Left kidney (tissue), 8 donors: ENCODE data around the gene MAP3K1. TPM values are rescaled to one million over a fixed set of nuclear protein-coding genes. Genes with fewer than 3 reads are reported as not detected.
"Not testable (repeated sequence)": the region's sequence is repeated elsewhere in the genome, so short reads cannot be mapped to it uniquely, and the experiment has no call there.

Experiments
- DNase-seq: peaks from one replicate; pipeline ENCODE4 v3.0.0-alpha.2; 2013
- long read RNA-seq, 8 donors: transcript quantifications; one replicate each; lab custom pipeline, GENCODE V29; 2026
- polyA plus RNA-seq: library from polyadenylated mRNA; unstranded; fragments of 120-200 nt; gene quantifications from one replicate; pipeline ENCODE4 v1.2.1, GENCODE V29; 2013; ENCODE audit not compliant: insufficient read length

The MAP3K1 gene
- 103 TPM for polyA plus RNA-seq
- long read RNA-seq, donor 1, partial matches to known transcripts, result 22 of 22 reads
- long read RNA-seq, donor 1, other reads (novel, unspliced or antisense), result 0 of 22 reads
- long read RNA-seq, donor 2, full-length matches to known transcripts, result 3 of 9 reads
- long read RNA-seq, donor 2, partial matches to known transcripts, result 6 of 9 reads
- long read RNA-seq, donor 2, other reads (novel, unspliced or antisense), result 0 of 9 reads
- long read RNA-seq, donor 3, partial matches to known transcripts, result 17 of 17 reads
- long read RNA-seq, donor 3, other reads (novel, unspliced or antisense), result 0 of 17 reads
- long read RNA-seq, donor 4, result 0 reads
- long read RNA-seq, donor 5, partial matches to known transcripts, result 58 of 58 reads
- long read RNA-seq, donor 5, other reads (novel, unspliced or antisense), result 0 of 58 reads
- long read RNA-seq, donor 6, full-length matches to known transcripts, result 5 of 17 reads
- long read RNA-seq, donor 6, partial matches to known transcripts, result 12 of 17 reads
- long read RNA-seq, donor 6, other reads (novel, unspliced or antisense), result 0 of 17 reads
- long read RNA-seq, donor 7, full-length matches to known transcripts, result 2 of 16 reads
- long read RNA-seq, donor 7, partial matches to known transcripts, result 14 of 16 reads
- long read RNA-seq, donor 7, other reads (novel, unspliced or antisense), result 0 of 16 reads
- long read RNA-seq, donor 8, full-length matches to known transcripts, result 2 of 8 reads
- long read RNA-seq, donor 8, partial matches to known transcripts, result 6 of 8 reads
- long read RNA-seq, donor 8, other reads (novel, unspliced or antisense), result 0 of 8 reads

GRCh38 chr5:56814963-56815657, at the start of gene MAP3K1:
Gene MAP3K1 (plus strand): TSS chr5:56815549. CDS start chr5:56815574, 25 bp downstream.
- peak; percentile 83 for DNase-seq

- no peak for DNase-seq
Measured at GRCh38 chr5:56766926-56767325, 48.4 kb upstream of the MAP3K1 start.

GRCh38 chr5:56769875-56770604, 45.3 kb upstream of the MAP3K1 start:
- no peak for DNase-seq

GRCh38 chr5:56772767-56773166, 42.6 kb upstream of the MAP3K1 start:
- no peak for DNase-seq

- no peak for DNase-seq
Measured at GRCh38 chr5:56774957-56775356, 40.4 kb upstream of the MAP3K1 start.

- not testable (repeated sequence) for DNase-seq
Measured at GRCh38 chr5:56776212-56776846, 39.0 kb upstream of the MAP3K1 start.

- DNase-seq, result no peak
Measured at GRCh38 chr5:56783261-56783660, 32.1 kb upstream of the MAP3K1 start.

- no peak for DNase-seq
Measured at GRCh38 chr5:56786346-56786745, 29.0 kb upstream of the MAP3K1 start.

GRCh38 chr5:56791396-56791795, 24.0 kb upstream of the MAP3K1 start:
- DNase-seq, result no peak

- no peak for DNase-seq
Measured at GRCh38 chr5:56798521-56798920, 16.8 kb upstream of the MAP3K1 start.

GRCh38 chr5:56800186-56800585, 15.2 kb upstream of the MAP3K1 start:
- DNase-seq, result no peak

GRCh38 chr5:56801256-56801655, 14.1 kb upstream of the MAP3K1 start:
- DNase-seq, result no peak

GRCh38 chr5:56802205-56802604, 13.1 kb upstream of the MAP3K1 start:
- DNase-seq, result no peak

GRCh38 chr5:56803025-56803424, 12.3 kb upstream of the MAP3K1 start:
- no peak for DNase-seq

GRCh38 chr5:56803894-56804293, 11.5 kb upstream of the MAP3K1 start:
- no peak for DNase-seq

GRCh38 chr5:56807679-56808078, 7.7 kb upstream of the MAP3K1 start:
- no peak for DNase-seq

GRCh38 chr5:56808211-56808610, 7.1 kb upstream of the MAP3K1 start:
- DNase-seq, result no peak

GRCh38 chr5:56810826-56811225, 4.5 kb upstream of the MAP3K1 start:
- no peak for DNase-seq

- DNase-seq, result no peak
Measured at GRCh38 chr5:56812110-56812509, 3.2 kb upstream of the MAP3K1 start.

- DNase-seq, result no peak
Measured at GRCh38 chr5:56813302-56813701, 2.0 kb upstream of the MAP3K1 start.

- DNase-seq, result peak; percentile 51
Measured at GRCh38 chr5:56814361-56814962, 887 bp upstream of the MAP3K1 start.
